Ureter (tissue), 1 donor: ENCODE measurements around the gene HAAO. TPM values are rescaled to one million over a fixed set of nuclear protein-coding genes. Genes with fewer than 3 reads are reported as not detected.
"Not testable (repeated sequence)": the region's sequence is repeated elsewhere in the genome, so short reads cannot be mapped to it uniquely, and the experiment has no call there.

Experiments
- DNase-seq: peaks from one replicate; pipeline ENCODE4 v3.0.0-alpha.2; 2020; ENCODE audit warnings: low spot score
- total RNA-seq: library from RNA; stranded (reverse); gene quantifications from one replicate; pipeline ENCODE4 v1.2.4, GENCODE V29; 2023
- donor health status: DM: yes; HTN: yes; CAD: no.

Gene HAAO
- total RNA-seq, 1 donor from 2014 or later, result 14.1 TPM

- no peak for DNase-seq
Measured at GRCh38 chr2:42752314-42752713, 40.1 kb downstream of the HAAO start.

DNA sequence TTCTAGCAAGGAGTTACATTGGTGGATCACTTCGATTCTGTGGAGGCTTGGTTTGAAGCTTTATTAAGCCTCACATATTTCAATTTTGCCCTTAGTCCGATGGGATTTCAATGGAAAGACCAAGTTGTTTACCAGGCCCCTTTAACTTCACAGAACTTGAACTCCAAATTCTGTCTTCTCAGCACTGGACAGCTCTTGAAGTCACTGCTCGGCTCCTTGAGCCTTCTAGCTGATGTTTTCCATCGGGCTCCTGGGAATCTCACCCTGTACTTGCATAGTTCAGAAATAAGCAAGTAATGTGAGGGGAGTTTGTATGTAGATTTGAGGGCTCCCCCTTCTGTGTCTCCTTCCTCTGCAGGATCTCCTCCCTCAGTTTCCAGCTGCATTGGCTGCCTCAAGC, 43.5 kb downstream of the HAAO start:
- no peak for DNase-seq

DNA sequence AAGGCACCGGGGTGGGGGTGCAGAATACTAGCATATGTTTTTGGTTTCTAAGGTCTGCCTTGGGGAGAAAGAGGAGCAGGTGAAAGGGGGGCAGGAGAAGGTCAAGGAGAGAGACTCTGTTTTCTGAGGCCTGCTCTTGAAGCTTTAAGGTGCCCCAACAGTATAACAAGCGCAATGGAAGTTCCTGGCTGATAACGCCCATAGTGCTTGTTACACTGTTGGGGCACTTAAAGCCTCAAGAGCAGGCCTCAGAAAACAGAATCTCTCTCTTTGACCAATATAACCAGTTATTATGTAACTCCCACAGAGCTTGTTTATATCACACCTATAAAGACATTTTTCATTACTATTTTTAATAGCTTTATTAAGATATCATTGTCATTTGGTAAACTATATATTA, 45.0 kb downstream of the HAAO start:
- DNase-seq, result no peak

DNA sequence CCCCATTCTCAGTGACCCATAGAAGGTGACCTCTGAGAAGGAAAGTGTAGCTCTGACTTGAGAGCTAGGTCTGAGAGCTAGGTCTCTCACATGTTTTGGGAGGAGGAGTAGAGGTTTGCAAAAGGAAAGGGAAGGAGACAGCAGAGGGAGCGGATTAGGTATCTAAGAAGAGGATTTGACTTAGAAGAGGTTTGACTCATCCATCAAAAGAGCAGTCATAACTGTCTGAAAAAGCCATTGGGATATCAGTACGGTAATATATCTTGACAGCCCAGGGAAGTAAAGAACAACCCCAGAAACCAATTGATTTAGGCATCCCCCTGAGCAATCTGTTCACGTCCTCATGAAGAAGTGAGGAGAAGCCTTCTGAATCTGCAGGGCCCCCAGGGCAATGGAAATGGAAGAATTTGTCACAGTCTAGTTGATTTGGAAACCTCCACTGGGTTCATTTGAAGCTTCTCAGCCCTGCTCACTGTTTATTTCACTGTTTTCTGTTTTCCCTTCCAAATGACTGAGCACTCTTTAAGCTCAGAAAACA, 47.8 kb downstream of the HAAO start:
- DNase-seq, result no peak

GRCh38 chr2:42743659-42743990, 48.8 kb downstream of the HAAO start:
- DNase-seq, result no peak

GRCh38 chr2:42742740-42743658, 49.4 kb downstream of the HAAO start:
- DNase-seq, result no peak

GRCh38 chr2:42741140-42741539, 51.2 kb downstream of the HAAO start:
- DNase-seq, result no peak

- no peak for DNase-seq
Measured at GRCh38 chr2:42736598-42737322, 55.6 kb downstream of the HAAO start.

- no peak for DNase-seq
Measured at GRCh38 chr2:42733852-42734251, 58.5 kb downstream of the HAAO start.

GRCh38 chr2:42731316-42731715, 61.1 kb downstream of the HAAO start:
- DNase-seq, result not testable (repeated sequence)

DNA sequence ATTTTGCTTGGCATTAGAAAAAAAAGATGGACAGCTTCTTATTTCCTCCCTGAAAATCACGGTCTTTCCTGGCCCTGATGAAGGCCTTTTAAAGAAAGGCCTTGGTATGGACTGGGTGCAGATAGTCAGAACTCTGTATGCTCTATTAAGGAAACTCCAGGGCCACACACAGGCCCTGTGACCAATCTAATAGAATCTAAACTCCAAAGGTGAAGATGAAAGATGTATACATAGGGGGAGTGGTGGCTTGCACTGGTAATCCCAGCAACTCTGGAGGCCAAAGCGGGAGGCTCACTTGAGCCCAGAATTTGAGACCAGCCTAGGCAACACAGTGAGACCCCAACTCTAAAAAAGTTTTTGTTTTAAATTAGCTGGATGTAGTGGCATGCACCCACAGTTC, 65.7 kb downstream of the HAAO start:
- DNase-seq, result no peak

GRCh38 chr2:42725657-42726056, 66.7 kb downstream of the HAAO start:
- DNase-seq, result no peak

- DNase-seq, result no peak
Measured at GRCh38 chr2:42724886-42725285, 67.5 kb downstream of the HAAO start.

DNA sequence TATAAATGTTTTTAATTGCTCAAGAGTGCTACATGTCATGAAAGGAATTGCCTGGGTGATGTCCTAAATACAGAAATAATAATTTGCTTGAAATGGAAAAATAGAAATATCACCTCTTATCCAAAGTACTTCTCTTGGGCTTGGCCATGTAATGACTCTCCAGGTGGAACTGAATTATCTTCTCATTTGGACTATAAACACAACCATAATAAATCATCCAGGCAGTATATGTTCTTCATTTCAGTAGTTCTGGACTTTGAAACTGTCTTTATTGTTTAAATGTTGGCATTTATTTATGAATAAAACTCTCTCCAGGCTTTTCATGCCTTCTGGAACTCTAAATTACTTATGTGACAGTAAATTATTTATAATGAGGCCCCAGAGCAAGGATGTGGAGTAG, 68.9 kb downstream of the HAAO start:
- DNase-seq, result no peak

DNA sequence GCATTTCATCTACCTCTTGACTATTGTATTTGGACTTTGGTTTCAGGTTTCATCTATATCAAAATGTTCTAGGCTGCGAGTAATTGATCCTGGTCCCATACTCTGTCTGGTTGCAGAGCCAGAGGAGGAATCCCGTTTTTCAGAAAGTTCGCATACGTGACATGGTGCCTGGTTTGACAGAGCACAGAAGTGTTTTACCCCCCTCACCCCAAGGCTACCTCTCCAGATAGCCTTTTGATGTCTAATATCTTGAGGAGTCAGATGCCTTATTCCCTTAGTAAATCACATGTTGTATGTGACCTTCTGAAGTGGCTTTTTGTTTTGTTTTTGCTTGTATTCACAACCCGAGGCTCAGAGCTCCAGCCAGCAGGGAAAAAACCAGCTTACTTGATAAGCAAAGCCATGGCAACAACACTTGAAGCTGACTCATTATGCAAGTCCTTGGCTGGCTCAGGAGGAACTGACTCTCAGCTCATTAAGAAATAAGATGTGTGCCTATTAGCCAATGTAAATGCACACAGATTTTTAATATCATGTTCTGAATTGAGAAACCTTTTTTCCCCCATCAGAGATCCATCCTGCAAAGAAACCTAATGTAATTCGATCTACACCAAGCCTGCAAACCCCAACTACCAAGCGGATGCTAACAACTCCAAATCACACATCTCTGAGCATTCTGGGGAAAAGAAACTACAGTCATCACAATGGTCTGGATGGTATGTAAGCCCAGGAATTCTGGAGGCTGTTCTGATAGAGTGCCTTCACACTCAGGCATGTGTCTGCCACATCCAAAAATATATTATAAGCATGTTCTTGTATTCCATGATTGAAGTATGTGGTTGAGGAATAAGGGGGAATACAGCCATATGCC, 69.8 kb downstream of the HAAO start:
- no peak for DNase-seq

GRCh38 chr2:42721898-42722297, 70.5 kb downstream of the HAAO start:
- DNase-seq, result no peak

Other genes starting within 250 kb of the HAAO start
- gene MTA3, start 224.0 kb downstream of the HAAO start, total RNA-seq, result 72.8 TPM
- 3.1 TPM for gene OXER1, start 28.4 kb downstream of the HAAO start, total RNA-seq